ENCODE data around the gene ZNF77. TPM values are rescaled to one million over a fixed set of nuclear protein-coding genes. Genes with fewer than 3 reads are reported as not detected.

ZNF77 gene
- total and polyA plus RNA-seq, 4 donors, result 0.90 to 3.5 (median 1.9) TPM

DNA sequence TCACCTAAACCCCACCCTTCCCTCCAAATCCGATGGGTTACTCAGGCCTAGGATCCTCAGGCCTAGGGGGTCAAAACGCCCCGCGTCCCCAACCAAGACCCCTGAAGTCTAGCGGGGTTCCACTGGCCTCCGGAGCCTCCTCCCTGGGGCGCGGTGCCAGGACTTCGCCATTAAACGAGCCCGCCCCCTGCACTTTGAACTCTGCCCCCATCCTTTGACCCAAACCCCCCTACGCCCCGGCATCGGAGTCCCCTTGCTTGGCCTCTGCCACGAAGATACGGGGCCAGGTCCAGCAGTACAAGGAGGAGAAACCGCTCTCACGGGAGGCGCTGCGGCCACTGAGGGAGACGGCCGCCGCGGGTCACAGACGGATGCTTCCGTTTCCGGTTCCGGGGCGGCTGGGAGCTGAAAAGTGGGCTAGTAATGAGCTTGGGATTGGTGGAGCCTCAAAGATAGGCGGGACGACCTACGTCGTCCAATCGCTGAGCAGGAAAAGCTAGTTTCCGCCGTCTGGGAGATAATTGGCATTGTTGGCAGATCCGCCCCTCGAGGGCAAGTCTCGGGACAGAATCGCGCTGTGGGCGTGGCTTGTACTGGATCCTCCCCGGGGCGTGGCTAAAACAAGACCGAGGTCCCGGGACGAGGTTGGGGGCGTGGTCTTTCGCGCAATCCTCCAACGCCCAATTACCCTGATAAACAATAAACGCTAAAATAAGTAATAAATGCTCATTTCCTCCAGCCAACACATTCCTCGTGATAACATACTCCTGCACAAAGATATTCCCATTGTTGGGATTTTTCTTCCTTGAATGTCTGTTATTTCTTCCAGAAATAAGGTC is 5.7 kb upstream of the ZNF77 start:
- H3K4me1 ChIP-seq (ENCODE audit: control insufficient read depth in 4 of 4, insufficient read depth in 4 of 4, low read length in 3 of 4), result peaks cover 6 to 23% (median 17%) of the 10 kb centered on the region in 4 donors

More for the DNA sequence above, 5.7 kb upstream of the ZNF77 start:
- DNase-seq (ENCODE audit: low spot score), result peak; percentile 99
- TF ChIP-seq, protein P1, sequence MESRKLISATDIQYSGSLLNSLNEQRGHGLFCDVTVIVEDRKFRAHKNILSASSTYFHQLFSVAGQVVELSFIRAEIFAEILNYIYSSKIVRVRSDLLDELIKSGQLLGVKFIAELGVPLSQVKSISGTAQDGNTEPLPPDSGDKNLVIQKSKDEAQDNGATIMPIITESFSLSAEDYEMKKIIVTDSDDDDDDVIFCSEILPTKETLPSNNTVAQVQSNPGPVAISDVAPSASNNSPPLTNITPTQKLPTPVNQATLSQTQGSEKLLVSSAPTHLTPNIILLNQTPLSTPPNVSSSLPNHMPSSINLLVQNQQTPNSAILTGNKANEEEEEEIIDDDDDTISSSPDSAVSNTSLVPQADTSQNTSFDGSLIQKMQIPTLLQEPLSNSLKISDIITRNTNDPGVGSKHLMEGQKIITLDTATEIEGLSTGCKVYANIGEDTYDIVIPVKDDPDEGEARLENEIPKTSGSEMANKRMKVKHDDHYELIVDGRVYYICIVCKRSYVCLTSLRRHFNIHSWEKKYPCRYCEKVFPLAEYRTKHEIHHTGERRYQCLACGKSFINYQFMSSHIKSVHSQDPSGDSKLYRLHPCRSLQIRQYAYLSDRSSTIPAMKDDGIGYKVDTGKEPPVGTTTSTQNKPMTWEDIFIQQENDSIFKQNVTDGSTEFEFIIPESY (IDR thresholded peaks at IDR 0.05), result peak; percentile 97
- TF ChIP-seq EGR1 (IDR thresholded peaks at IDR 0.05; ENCODE audit: low read depth in 2 of 2) (peak in 1 of 2 donors; percentile 8), FOXA2 (IDR thresholded peaks at IDR 0.05) (no peak), SP1 (IDR thresholded peaks at IDR 0.05) (peak; percentile 91), TAF1 (conservative IDR thresholded peaks at IDR 0.05) (peak; percentile 77), NR2F2 (IDR thresholded peaks at IDR 0.05) (peak; percentile 98), RXRA (IDR thresholded peaks at IDR 0.05) (peak; percentile 50 to 71), HNF4A (conservative IDR thresholded peaks at IDR 0.05) (peak; percentile 78 to 87), YY1 (IDR thresholded peaks at IDR 0.05) (peak; percentile 87), FOXA1 (IDR thresholded peaks at IDR 0.05) (no peak), RAD21 (IDR thresholded peaks at IDR 0.05) (no peak), JUND (IDR thresholded peaks at IDR 0.05) (no peak), GABPA (IDR thresholded peaks at IDR 0.05 in 1 of 2, conservative IDR thresholded peaks at IDR 0.05 in 1 of 2) (peak; percentile 97 to 99), HNF4G (IDR thresholded peaks at IDR 0.05) (peak; percentile 60)
- TF ChIP-seq, protein P2, sequence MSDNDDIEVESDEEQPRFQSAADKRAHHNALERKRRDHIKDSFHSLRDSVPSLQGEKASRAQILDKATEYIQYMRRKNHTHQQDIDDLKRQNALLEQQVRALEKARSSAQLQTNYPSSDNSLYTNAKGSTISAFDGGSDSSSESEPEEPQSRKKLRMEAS (IDR thresholded peaks at IDR 0.05), result peak; percentile 47
- TF ChIP-seq, protein P3, sequence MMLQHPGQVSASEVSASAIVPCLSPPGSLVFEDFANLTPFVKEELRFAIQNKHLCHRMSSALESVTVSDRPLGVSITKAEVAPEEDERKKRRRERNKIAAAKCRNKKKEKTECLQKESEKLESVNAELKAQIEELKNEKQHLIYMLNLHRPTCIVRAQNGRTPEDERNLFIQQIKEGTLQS (IDR thresholded peaks at IDR 0.05), result no peak
- TF ChIP-seq, protein P4, sequence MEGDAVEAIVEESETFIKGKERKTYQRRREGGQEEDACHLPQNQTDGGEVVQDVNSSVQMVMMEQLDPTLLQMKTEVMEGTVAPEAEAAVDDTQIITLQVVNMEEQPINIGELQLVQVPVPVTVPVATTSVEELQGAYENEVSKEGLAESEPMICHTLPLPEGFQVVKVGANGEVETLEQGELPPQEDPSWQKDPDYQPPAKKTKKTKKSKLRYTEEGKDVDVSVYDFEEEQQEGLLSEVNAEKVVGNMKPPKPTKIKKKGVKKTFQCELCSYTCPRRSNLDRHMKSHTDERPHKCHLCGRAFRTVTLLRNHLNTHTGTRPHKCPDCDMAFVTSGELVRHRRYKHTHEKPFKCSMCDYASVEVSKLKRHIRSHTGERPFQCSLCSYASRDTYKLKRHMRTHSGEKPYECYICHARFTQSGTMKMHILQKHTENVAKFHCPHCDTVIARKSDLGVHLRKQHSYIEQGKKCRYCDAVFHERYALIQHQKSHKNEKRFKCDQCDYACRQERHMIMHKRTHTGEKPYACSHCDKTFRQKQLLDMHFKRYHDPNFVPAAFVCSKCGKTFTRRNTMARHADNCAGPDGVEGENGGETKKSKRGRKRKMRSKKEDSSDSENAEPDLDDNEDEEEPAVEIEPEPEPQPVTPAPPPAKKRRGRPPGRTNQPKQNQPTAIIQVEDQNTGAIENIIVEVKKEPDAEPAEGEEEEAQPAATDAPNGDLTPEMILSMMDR (IDR thresholded peaks at IDR 0.05; ENCODE audit: low read depth, low read length, missing input control), result no peak
- TF ChIP-seq, protein P5, sequence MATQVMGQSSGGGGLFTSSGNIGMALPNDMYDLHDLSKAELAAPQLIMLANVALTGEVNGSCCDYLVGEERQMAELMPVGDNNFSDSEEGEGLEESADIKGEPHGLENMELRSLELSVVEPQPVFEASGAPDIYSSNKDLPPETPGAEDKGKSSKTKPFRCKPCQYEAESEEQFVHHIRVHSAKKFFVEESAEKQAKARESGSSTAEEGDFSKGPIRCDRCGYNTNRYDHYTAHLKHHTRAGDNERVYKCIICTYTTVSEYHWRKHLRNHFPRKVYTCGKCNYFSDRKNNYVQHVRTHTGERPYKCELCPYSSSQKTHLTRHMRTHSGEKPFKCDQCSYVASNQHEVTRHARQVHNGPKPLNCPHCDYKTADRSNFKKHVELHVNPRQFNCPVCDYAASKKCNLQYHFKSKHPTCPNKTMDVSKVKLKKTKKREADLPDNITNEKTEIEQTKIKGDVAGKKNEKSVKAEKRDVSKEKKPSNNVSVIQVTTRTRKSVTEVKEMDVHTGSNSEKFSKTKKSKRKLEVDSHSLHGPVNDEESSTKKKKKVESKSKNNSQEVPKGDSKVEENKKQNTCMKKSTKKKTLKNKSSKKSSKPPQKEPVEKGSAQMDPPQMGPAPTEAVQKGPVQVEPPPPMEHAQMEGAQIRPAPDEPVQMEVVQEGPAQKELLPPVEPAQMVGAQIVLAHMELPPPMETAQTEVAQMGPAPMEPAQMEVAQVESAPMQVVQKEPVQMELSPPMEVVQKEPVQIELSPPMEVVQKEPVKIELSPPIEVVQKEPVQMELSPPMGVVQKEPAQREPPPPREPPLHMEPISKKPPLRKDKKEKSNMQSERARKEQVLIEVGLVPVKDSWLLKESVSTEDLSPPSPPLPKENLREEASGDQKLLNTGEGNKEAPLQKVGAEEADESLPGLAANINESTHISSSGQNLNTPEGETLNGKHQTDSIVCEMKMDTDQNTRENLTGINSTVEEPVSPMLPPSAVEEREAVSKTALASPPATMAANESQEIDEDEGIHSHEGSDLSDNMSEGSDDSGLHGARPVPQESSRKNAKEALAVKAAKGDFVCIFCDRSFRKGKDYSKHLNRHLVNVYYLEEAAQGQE (IDR thresholded peaks at IDR 0.05), result peak; percentile 66
- Histone ChIP-seq H3K27ac (ENCODE audit: low read depth in 1 of 2, low read length in 2 of 2) (peak overlapping the region; percentile 94 to 97), H3K4me3 (ENCODE audit: low read depth in 1 of 3, low read length in 3 of 3) (peak overlapping the region; percentile 82 to 97 (median 93)), H3K27me3 (ENCODE audit: control insufficient read depth in 4 of 4, insufficient read depth in 4 of 4, low read length in 3 of 4) (no peaks in the 10 kb centered on the region), H3K9me3 (ENCODE audit: control insufficient read depth in 4 of 4, low read length in 3 of 4) (no peaks in the 10 kb centered on the region), H3K9ac (ENCODE audit: low read depth in 1 of 2, low read length in 2 of 2) (peak overlapping the region; percentile 67 to 77), H3K36me3 (ENCODE audit: control insufficient read depth in 4 of 4, insufficient read depth in 3 of 4, low read depth in 1 of 4, low read length in 3 of 4) (no peaks in the 10 kb centered on the region)
- under 1% methylated on average over 53 of the region's 53 CpGs for WGBS
